Choroid plexus epithelial cell (primary cell): Measurements from ENCODE around the gene MTRR.

Source experiments
- DNase-seq: peaks from one replicate; pipeline ENCODE4 v3.0.0-alpha.2; 2010; ENCODE audit warnings: low read depth
- H3K4me3 ChIP-seq: 2 replicates; pipeline ENCODE4 v1.5.1; 2011; ENCODE audit warnings: low read depth, mild to moderate bottlenecking, control low read depth, low read length, moderate library complexity
- TF ChIP-seq, protein P1 (sequence below): conservative IDR thresholded peaks from 2 replicates; pipeline ENCODE4 v1.5.1; 2011; ENCODE audit warnings: low read depth, mild to moderate bottlenecking, control low read depth, inconsistent platforms, low read length, moderate library complexity

MTRR gene

DNA sequence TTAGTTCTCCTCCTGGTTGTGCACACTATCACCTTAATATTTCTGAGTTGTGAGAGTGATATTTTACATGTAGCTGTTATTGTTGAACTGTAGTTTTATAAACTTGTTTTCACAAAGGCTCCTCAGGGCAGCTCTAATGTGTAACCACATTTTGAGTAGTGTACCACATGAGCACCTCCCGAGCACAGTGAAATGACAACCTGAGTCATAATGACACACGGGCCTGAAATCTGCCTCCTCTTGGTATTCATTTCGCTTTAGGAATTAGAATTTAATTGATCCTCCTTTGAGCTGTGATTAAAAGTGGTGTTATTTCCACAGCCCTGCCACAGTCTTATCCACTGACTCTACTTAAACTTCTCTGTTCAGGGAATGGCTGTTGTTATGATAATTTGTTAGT, 7.9 kb downstream of the MTRR start:
- TF ChIP-seq, protein P1, sequence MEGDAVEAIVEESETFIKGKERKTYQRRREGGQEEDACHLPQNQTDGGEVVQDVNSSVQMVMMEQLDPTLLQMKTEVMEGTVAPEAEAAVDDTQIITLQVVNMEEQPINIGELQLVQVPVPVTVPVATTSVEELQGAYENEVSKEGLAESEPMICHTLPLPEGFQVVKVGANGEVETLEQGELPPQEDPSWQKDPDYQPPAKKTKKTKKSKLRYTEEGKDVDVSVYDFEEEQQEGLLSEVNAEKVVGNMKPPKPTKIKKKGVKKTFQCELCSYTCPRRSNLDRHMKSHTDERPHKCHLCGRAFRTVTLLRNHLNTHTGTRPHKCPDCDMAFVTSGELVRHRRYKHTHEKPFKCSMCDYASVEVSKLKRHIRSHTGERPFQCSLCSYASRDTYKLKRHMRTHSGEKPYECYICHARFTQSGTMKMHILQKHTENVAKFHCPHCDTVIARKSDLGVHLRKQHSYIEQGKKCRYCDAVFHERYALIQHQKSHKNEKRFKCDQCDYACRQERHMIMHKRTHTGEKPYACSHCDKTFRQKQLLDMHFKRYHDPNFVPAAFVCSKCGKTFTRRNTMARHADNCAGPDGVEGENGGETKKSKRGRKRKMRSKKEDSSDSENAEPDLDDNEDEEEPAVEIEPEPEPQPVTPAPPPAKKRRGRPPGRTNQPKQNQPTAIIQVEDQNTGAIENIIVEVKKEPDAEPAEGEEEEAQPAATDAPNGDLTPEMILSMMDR: no peak
- no peak overlapping the region for H3K4me3 ChIP-seq
- DNase-seq: peak; percentile 65

DNA sequence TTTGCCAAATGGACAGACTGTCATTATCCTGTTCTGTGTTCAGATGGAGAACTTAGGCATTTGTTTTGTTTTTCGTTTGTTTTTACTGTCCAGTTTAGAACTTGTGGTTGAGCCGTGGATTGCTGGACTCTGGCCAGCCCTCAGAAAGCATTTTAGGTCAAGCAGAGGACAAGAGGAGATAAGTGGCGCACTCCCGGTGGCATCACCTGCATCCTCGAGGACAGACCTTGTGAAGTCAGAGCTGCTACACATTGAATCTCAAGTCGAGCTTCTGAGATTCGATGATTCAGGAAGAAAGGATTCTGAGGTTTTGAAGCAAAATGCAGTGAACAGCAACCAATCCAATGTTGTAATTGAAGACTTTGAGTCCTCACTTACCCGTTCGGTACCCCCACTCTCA, 8.9 kb downstream of the MTRR start:
- DNase-seq: peak; percentile 70
- H3K4me3 ChIP-seq: no peak overlapping the region
- TF ChIP-seq, protein P1: no peak

DNA sequence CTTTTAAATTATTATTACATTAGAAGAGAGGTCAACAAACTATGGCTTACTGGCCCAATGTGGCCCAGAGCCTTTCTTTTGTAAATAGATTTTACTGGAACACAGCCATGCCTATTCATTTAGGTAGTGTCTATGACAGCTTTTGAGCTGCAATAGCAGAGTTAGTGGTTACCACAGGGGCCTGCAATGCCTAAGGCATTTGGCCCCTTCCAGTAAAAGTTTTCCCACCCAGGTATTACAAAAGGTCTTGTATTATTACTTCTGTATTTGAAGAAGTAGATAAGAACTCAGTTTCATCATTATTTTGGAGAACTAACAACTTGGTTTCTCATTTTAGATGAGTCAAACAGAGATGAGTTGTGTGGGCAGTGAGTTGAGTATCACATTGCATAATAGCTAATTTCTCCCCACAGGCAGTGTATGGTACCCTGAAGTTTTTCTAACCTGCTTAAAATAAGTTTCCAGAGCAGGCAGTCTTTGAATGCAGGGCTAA, 9.5 kb downstream of the MTRR start:
- DNase-seq: peak; percentile 72
- H3K4me3 ChIP-seq: no peak overlapping the region
- TF ChIP-seq, protein P1: no peak

DNA sequence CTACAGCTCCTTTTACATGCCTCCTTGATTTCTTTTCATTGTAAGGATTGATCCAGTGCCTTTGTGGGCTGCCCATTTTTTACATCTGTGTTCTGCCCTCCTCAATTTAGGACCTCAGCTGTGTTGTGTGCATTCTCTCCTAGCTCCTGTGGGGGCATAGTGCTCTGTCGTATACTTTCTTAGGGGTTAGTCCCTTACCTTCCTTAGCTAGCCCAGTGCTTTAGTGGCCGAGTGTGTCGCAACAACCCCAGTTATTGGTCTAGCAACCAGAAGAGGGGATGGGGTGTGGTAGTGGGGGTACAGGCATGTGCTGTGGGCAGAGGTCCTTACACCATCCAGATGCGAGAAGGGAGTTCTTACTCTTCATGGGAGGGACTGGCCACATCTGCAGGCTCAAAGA, 12.1 kb downstream of the MTRR start:
- H3K4me3 ChIP-seq: no peak overlapping the region
- no peak for DNase-seq
- TF ChIP-seq, protein P1: no peak

DNA sequence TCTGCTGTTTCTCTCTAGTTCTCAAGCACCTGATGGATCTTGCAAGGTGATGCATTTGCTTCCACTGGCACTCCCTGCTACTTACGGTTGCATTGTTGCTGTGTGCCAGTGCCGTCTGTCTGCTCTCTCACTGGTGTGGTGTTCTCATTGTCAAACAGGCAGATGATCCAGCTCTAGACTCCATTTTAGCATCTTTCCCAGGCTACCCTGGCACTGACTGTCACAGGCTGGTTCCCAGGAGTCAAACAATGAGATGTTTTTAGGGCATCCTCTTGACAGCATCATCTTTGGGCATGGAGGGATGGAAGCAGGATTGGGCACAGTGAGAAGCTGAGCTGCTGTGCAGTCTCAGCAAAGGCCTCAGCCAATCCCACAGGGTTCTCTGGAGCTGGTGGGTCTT, 12.9 kb downstream of the MTRR start:
- TF ChIP-seq, protein P1: no peak
- no peak for DNase-seq
- no peak overlapping the region for H3K4me3 ChIP-seq

DNA sequence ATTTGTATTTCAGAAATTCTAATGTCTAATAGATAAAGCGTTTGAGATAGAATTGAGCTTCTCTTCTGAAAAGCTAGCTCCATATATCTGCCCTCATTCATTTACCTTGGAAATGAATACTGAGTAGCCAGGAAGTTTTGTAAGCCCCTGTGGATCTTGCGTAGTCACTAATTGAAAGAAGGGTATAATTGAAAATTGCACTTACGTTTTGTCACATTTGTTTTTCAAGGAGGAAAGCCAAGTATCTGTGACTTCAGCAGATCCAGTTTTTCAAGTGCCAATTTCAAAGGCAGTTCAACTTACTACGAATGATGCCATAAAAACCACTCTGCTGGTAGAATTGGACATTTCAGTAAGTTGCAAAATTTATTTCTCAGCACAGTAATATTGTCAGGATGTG, 14.0 kb downstream of the MTRR start:
- TF ChIP-seq, protein P1: no peak
- DNase-seq: no peak
- no peak overlapping the region for H3K4me3 ChIP-seq

DNA sequence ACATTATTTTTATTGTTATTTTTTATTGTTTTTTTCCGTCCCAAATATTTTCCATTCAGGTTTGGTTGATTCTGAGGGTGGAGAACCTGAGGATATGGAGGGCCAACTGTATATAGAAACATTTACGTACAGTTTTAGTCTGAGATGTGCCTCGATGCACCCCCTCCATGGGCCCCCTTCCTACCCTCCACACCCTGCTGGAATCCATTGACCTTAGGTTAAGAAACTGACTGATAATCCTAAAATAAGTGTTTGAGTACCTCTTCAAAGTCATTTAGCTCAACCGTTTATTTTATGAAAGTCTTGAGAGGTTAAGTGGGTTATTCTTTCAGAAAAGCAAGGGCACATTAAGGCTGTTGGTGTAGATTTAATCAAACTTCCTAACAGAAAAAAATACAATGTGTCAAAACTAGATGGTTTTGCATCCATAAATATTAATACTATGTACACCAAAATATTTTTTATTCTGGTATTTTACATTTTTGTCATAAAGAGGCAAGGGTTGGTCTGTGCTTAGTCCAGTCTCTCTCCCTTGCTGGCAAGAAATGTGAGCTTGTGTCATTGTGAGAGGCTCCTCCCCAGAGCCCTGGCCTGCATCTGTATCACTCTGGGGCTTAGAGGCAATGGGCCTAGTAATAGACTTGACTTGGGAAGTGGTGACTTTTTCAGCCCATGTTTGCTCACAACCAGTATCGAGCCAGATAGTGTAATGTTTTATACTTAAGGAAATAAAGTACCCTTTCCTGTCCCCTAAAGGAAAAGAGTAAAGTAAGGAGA, 15.7 kb downstream of the MTRR start:
- TF ChIP-seq, protein P1: no peak
- peak; percentile 25 for DNase-seq
- no peak overlapping the region for H3K4me3 ChIP-seq
